Dendritic cell treated with granulocyte-macrophage colony-stimulating factor and Interleukin-4, amounts not matched to agents 40 ng/mL and 50 ng/mL, for 4 days (primary cell): ENCODE data around the gene CLBA1.

Experiments used
- H3K27ac Mint-ChIP-seq: one replicate; pipeline ENCODE4 v1.8.0; 2022; ENCODE audit warnings: mild to moderate bottlenecking, mixed read lengths
- H3K27me3 Mint-ChIP-seq: one replicate; pipeline ENCODE4 v1.8.0; 2022; ENCODE audit warnings: mild to moderate bottlenecking, mixed read lengths
- H3K36me3 Mint-ChIP-seq: one replicate; pipeline ENCODE4 v1.8.0; 2022; ENCODE audit warnings: low read depth, mixed read lengths
- H3K4me1 Mint-ChIP-seq: one replicate; pipeline ENCODE4 v1.8.0; 2022; ENCODE audit warnings: low read depth, mixed read lengths
- H3K4me3 Mint-ChIP-seq: one replicate; pipeline ENCODE4 v1.8.0; 2022; ENCODE audit warnings: mild to moderate bottlenecking, moderate library complexity, mixed read lengths
- H3K9me3 Mint-ChIP-seq: one replicate; pipeline ENCODE4 v1.8.0; 2022; ENCODE audit warnings: mixed read lengths
- intact Hi-C: fragments of 100-400 bp; cut with micrococcal nuclease; formaldehyde crosslinking; loops from one replicate; pipeline ENCODE4 v1.15.0; 2022

The CLBA1 gene

DNA sequence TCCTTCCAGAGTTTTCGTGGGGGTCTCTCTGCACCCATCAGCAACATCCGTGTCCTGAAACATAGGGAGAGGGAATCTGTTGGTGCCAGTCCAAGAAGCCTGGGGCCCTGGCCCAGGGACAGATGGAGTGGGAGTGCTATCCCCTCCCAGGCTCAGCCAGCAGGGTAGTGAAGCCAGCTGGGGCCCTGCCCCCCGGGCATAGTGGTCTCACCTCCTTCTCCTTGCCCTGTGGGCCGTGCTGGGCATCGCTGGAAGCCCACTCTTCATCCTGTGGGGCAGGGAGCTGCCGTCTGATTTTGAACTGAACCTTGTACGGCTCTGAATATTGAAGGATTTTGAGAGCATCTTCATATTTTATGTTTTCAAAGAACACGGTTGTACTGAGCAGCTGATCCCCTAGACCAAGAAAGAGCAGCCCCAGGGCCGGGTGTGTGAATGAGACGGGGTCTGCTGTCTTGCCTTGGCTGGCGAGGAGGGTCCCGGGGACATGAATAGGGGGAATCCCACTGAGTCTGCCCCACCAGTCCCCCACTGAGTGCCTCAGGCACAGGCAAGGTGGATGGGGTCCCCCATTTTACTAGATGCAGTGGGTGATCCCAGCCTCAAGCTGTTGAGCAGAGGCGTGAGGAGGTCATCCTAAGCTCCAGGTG is 30.7 kb upstream of the CLBA1 start:
- peaks cover 8% of the 10 kb centered on the region for H3K4me1 Mint-ChIP-seq
- no peak overlapping the region for H3K4me3 Mint-ChIP-seq
- H3K36me3 Mint-ChIP-seq: no peaks in the 10 kb centered on the region
- H3K9me3 Mint-ChIP-seq: no peaks in the 10 kb centered on the region
- peaks cover 16% of the 10 kb centered on the region for H3K27me3 Mint-ChIP-seq
- no peak overlapping the region for H3K27ac Mint-ChIP-seq
- intact Hi-C loops: no loop called here

DNA sequence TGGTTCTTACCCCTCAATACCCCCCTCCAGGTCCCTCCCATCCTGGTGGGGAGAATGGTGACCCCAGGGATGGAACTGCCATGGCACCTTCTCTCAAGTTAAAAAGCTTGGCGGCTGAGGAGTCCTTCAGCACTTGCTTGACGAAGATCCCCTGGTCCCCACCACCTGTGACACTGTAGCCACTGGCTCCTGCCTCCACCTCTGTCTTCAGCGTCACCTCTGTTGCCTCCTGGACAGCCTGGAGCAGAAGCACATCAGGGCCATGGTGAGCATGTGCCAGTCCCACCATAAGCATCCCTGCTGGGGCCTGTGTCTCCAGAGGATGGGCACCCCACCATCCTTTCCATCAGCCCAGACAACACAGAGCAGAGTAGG is 30.2 kb upstream of the CLBA1 start:
- Mint-ChIP-seq H3K27me3 (peaks cover 16% of the 10 kb centered on the region), H3K27ac (no peak overlapping the region), H3K36me3 (no peaks in the 10 kb centered on the region), H3K4me3 (no peak overlapping the region), H3K9me3 (no peaks in the 10 kb centered on the region), H3K4me1 (peaks cover 8% of the 10 kb centered on the region)
- intact Hi-C loops: no loop called here

DNA sequence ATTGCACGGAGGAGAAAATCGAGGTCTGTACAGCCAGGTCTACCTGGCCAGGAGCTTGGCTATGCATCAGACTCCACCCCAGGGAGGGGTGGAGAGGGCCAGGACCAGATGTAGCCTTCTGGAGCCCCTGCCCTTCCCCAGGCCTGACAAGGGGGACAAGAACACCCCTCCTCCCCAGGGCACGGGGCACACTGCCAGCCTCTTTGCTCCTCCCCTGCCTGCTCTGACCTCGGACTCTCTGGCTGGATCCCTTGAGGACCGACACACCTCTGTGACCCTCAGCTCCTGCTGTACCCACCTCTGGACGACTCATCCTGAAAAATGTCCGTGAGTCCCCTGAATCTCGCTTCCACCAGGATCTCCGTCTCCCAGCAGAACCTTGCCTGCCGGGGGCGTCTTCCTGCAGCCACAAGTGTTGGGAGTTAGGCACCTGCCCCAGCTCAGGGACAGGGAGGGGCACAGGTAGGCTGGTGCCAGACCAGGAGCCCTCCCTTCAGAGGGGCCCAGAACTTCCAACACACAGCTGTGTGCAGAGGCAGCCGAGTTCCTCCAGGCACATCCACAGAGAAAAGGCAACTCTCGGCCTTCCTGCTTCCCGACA is 29.2 kb upstream of the CLBA1 start:
- H3K27ac Mint-ChIP-seq: no peak overlapping the region
- no peaks in the 10 kb centered on the region for H3K36me3 Mint-ChIP-seq
- no peak overlapping the region for H3K4me3 Mint-ChIP-seq
- H3K27me3 Mint-ChIP-seq: peaks cover 20% of the 10 kb centered on the region
- intact Hi-C loops: no loop called here
- no peaks in the 10 kb centered on the region for H3K9me3 Mint-ChIP-seq
- H3K4me1 Mint-ChIP-seq: peaks cover 8% of the 10 kb centered on the region

DNA sequence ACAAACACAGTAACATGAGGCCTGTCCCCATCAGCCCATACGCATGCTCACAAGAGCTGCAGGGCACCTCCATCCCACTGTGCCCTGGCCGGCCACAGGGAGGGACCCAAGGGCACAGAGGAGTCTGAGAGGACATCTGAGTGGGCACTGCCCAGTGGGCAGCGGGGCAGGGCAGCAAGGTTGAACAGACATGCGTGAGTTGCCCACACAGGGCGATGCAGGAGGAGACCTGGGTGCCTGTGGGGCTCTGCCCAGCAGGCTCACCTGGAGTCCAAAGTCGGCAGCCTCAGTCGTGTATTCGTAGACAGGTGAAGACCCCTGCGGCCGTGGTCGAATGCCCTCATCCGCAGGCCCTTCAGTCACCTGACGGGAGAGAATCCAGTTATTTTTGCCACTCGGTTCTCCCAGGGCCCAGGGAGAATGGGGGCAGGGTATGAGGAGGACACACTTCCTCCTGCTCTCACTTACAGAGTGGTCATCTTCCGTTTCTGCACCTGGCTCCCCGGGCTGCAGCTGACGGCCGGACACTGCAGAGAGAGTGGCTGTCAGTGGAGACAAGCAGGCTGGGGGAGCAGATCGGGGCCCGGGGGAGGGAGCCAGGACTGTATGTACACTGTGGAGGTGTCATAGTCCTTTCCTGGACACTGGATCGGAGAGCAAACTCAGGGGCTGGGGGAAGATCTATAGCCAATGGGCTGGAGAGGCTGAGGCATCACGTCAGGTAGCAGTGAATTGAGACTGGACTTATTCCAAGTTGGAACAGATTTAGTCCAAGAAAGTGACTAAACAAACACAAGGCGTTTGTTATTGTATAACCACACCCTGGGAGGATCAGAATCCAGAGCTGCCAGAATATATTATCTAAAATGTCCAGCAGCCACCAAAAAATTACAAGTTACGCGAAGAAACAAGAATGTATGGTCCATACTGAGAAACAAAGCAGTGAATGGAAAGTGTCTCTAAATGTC is 28.2 kb upstream of the CLBA1 start:
- peaks cover 8% of the 10 kb centered on the region for H3K4me1 Mint-ChIP-seq
- H3K4me3 Mint-ChIP-seq: no peak overlapping the region
- H3K27me3 Mint-ChIP-seq: peaks cover 26% of the 10 kb centered on the region
- H3K9me3 Mint-ChIP-seq: no peaks in the 10 kb centered on the region
- intact Hi-C loops: no loop called here
- H3K27ac Mint-ChIP-seq: no peak overlapping the region
- no peaks in the 10 kb centered on the region for H3K36me3 Mint-ChIP-seq

DNA sequence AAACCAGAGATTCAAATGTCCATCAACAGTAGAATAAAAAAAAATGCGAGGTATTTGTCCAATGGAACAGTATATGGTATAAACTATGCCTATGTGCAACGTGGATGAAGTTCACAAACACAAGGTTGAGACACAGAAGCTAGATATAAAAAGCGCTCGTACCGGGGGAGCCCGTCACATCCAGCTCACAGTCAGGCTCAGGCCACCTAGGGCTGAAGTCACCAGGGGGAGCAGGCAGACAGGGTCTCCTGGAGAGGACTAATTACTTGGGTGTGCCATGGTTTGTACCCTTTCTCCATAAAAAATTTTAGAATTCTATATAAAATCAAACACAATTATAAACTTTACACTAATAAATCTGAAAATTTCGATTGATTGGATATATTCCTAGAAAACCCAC is 21.0 kb upstream of the CLBA1 start:
- no peak overlapping the region for H3K27ac Mint-ChIP-seq
- intact Hi-C loops: no loop called here
- H3K4me3 Mint-ChIP-seq: no peak overlapping the region
- H3K4me1 Mint-ChIP-seq: no peaks in the 10 kb centered on the region
- no peaks in the 10 kb centered on the region for H3K36me3 Mint-ChIP-seq
- H3K27me3 Mint-ChIP-seq: peaks cover 49% of the 10 kb centered on the region
- H3K9me3 Mint-ChIP-seq: no peaks in the 10 kb centered on the region

DNA sequence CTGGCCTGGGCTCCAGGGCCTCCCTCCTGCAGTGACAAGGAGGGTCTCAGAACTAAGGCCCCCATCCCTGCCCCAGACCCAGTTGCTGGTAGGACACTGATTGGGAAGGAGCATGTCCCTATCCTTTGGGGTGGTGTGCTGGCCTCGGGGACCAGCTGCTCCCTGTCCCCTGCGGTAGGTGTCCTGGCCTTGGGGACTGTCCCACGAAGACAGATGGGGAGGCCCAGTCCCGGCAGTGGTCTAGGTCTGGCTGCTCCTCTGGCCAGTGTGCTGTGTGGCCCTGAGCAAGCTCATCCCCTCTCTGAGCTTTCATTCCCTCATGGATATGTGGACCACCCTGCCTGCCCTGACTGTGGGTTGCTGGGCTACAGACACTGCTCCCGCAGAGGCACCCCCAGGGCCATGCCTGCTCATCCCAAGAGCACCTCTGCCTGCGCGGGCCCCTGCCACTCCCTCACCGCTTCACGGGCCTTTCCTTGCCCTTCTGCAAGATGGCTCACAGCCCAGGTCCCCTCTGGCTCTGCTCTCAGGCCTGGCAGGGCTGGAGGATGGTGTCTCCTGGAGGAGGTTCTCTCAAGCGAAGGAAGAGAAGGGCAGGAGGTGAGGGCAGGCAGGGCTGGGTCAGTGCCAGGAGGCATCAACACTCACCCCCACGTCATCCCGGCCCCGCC is 19.9 kb upstream of the CLBA1 start:
- Mint-ChIP-seq H3K27ac (no peak overlapping the region), H3K4me1 (peaks cover 6% of the 10 kb centered on the region), H3K9me3 (no peaks in the 10 kb centered on the region), H3K4me3 (no peak overlapping the region), H3K27me3 (peaks cover 50% of the 10 kb centered on the region), H3K36me3 (no peaks in the 10 kb centered on the region)
- intact Hi-C loops: no loop called here

DNA sequence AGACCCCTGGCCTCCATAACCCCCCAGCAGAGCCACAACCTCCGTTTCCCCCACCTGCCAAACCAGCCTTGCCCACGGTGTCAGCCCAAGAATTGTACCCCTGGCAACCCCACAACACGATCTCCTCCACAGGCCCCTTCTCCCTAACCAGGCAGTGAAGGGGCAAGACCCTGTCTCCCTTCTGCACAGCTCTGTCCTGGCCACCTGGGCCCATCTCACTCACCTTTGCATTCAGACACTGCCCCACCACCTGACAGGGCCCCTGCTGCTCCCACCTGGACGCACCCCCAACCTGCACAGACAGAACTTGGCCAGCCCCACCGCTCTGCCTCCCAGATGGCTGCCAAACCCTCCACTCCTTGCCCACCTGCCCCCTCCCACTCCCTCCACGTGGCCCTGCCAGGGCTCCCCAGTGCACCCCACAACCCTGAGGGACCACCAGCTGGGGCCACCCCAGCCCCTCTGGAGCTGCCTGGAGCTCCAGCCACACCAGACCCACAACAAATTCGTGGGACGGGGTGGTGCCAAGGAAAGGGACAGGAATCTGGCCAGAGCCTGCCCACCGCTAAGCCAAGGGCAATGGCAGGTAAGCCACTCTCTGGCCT is 19.2 kb upstream of the CLBA1 start:
- H3K4me3 Mint-ChIP-seq: no peak overlapping the region
- H3K27ac Mint-ChIP-seq: no peak overlapping the region
- H3K4me1 Mint-ChIP-seq: peaks cover 6% of the 10 kb centered on the region
- peaks cover 48% of the 10 kb centered on the region for H3K27me3 Mint-ChIP-seq
- intact Hi-C loops: no loop called here
- no peaks in the 10 kb centered on the region for H3K36me3 Mint-ChIP-seq
- no peaks in the 10 kb centered on the region for H3K9me3 Mint-ChIP-seq

DNA sequence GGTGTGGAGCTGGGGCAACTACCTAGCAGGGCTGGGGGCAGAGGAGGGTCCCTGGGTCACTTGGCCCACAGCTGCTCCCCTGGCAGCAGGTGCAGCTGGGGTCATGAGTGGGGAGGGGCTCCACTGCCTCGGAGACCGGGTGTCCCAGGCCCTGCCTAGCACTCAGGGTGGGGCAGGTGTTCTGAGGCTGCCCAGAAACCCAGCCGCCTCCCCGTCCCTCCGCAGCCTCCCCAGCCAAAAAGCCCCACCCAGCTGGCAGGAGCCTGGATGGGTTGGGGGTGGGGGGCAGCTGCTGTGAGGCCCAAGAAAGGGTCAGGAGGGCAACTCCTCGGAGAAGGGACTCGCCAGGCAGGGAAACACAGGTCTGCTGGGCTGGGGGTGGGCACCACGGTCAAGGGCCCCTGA is 18.6 kb upstream of the CLBA1 start:
- Mint-ChIP-seq H3K27me3 (peaks cover 47% of the 10 kb centered on the region), H3K4me3 (no peak overlapping the region), H3K9me3 (no peaks in the 10 kb centered on the region), H3K27ac (no peak overlapping the region), H3K4me1 (peaks cover 6% of the 10 kb centered on the region), H3K36me3 (no peaks in the 10 kb centered on the region)
- intact Hi-C loops: no loop called here

DNA sequence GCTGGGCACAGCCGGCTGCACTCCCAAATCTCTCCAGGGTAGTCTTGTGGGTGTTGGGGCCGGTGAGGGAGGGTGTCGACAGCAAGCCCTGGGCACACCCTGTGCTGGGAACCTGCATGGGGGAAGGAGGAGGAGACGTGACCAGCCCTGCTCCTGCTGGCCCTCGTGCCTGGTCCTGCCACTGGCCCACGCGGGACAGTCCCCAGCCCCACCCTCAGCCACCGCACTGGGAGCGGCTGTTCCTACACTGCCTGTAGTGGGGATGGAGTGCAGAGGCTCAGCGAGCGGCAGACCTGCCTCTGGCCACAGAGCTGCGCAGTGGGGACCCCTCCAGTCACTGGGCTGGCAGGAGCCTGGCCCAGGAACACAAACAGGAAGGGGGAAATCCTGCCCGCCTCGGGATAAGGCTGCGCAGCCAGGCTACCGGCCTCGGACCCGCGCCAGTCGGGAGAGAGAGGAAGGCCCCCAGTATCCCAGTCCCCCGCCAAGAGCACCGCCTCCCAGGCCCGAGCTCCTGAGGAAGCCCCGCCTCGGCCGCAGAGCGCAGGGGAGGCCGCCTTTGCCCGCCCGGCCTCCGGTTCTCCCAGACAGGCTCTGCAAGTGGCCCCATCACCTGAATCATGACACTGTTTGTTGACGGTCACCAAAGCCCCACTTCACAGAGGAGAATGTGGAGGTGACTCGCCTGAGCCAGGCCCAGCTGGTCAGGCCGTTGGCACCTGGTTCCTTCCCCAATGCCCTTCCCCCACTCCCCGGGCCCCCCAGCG is 18.0 kb upstream of the CLBA1 start:
- peaks cover 42% of the 10 kb centered on the region for H3K27me3 Mint-ChIP-seq
- no peaks in the 10 kb centered on the region for H3K9me3 Mint-ChIP-seq
- no peak overlapping the region for H3K27ac Mint-ChIP-seq
- no peaks in the 10 kb centered on the region for H3K36me3 Mint-ChIP-seq
- intact Hi-C loops: no loop called here
- no peak overlapping the region for H3K4me3 Mint-ChIP-seq
- H3K4me1 Mint-ChIP-seq: peaks cover 6% of the 10 kb centered on the region

DNA sequence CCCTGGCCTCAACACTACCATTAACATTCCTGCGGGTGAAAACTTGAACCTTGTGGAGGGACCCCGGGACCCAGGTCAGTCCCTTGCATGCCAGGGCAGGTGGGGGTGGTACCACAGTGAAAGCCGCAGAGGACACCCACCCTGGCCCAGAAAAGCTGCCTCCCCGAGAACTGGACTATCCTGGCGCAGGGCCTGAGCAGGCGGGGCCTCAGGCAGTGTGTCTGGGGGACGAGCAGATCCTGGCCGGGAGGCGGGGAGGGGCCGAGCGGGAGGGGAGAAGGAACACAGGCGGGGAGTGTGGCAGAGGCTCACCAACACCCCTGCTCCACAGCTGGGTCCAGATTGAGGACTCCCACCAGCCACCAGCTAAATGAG is 17.4 kb upstream of the CLBA1 start:
- Mint-ChIP-seq H3K27ac (no peak overlapping the region), H3K4me3 (no peak overlapping the region), H3K36me3 (no peaks in the 10 kb centered on the region), H3K9me3 (no peaks in the 10 kb centered on the region), H3K4me1 (peaks cover 6% of the 10 kb centered on the region), H3K27me3 (peaks cover 42% of the 10 kb centered on the region)
- intact Hi-C loops: no loop called here

DNA sequence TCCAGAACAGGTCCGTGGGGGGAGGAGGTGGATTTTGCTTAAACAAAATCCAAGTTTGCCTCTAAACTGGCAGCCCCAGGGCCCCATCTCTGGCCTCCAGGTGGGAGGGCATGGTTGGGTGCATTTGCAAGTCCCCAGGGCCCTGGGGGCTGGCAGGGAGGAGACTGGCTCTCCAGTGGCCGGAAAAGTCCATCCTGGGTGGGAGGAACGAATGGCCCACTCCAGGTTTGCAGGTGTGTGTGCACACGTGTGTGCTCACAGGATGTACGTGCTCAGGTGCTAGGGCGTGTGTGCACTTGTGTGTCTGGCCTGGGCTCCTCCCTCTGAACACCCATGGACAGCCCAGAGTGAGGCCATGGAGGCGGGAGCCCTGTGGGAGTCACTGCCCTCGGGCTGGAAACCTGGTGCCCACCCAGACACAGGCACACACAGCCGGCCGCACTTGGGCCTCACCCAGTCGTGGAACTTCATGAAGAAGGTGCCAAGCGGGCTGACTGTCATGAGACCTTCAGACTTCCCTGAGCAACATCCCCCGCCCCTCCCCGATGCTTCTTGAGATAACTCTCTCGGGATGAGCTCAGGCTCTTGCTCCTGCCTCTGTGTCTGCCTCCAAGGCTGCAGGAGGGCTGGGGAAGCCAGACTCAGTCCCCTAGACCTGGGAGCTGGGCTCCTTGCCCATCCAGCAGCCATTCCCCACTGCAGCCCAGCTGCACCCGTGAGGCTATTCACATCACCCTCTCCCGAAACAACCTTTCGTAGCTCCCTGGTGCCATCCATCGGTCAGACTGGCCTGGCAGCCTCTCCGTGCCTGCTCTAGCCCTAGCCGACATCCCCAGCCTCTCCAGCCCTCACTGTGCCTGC is 16.8 kb upstream of the CLBA1 start:
- Mint-ChIP-seq H3K27me3 (peaks cover 41% of the 10 kb centered on the region), H3K4me3 (no peak overlapping the region), H3K4me1 (peaks cover 6% of the 10 kb centered on the region), H3K27ac (no peak overlapping the region), H3K9me3 (no peaks in the 10 kb centered on the region), H3K36me3 (no peaks in the 10 kb centered on the region)
- intact Hi-C loops: no loop called here

DNA sequence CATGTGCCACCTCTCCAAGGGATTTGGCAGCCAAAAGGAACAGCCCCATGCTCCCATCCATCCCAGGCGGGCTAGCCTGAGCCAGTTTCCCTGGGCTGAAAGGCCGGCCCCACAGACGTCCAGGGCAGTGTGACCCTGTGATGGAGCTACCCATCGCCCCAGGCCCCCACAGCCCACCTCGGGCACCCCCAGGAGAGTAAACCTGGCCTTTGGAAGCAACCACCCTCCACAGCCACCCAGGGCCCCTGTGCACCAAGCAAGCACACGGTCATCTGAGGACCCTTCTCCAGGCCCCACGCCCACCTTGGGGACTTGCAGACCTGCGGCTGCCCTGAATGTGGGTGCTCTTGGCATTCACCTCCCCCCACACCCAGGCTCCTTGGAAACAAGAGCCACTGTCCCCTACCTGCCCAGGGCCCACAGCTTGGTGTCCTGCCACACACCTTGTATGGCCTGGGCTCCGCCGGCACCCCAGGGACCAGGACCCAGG is 15.8 kb upstream of the CLBA1 start:
- H3K4me3 Mint-ChIP-seq: no peak overlapping the region
- H3K27ac Mint-ChIP-seq: no peak overlapping the region
- H3K36me3 Mint-ChIP-seq: no peaks in the 10 kb centered on the region
- no peaks in the 10 kb centered on the region for H3K9me3 Mint-ChIP-seq
- H3K27me3 Mint-ChIP-seq: peaks cover 45% of the 10 kb centered on the region
- intact Hi-C loops: no loop called here
- peaks cover 6% of the 10 kb centered on the region for H3K4me1 Mint-ChIP-seq
